ENCODE data around the gene POC1B.

DNA sequence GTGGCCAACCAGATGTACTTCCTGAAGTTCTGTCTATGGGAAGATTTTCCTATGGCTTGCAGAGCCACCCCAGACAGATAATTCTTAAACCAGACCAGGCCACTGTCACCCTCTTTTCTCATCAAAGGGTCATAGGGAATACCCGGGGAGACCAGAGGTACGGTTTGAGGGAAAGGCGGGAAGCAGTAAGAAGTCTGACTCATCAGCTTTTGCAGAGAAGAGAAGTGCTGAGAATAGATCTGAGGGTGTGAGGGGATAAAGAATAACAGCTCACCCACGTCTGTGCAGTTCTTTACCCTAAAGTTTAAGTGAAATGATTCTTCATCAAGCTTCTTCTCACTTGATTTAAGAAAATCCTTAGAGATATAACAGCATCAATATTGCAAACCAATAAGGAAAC lies 21.3 kb upstream of the POC1B start:
- TF ChIP-seq, protein P1, sequence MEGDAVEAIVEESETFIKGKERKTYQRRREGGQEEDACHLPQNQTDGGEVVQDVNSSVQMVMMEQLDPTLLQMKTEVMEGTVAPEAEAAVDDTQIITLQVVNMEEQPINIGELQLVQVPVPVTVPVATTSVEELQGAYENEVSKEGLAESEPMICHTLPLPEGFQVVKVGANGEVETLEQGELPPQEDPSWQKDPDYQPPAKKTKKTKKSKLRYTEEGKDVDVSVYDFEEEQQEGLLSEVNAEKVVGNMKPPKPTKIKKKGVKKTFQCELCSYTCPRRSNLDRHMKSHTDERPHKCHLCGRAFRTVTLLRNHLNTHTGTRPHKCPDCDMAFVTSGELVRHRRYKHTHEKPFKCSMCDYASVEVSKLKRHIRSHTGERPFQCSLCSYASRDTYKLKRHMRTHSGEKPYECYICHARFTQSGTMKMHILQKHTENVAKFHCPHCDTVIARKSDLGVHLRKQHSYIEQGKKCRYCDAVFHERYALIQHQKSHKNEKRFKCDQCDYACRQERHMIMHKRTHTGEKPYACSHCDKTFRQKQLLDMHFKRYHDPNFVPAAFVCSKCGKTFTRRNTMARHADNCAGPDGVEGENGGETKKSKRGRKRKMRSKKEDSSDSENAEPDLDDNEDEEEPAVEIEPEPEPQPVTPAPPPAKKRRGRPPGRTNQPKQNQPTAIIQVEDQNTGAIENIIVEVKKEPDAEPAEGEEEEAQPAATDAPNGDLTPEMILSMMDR (IDR thresholded peaks at IDR 0.05): no peak
- TF ChIP-seq EZH2 (IDR thresholded peaks at IDR 0.05): no peak
- no peak for TF ChIP-seq EZH2phosphoT487 (IDR thresholded peaks at IDR 0.05)
